Limb (tissue), 2 donors: Measurements from ENCODE around the gene KLK11.
"Not testable (repeated sequence)": the region's sequence is repeated elsewhere in the genome, so short reads cannot be mapped to it uniquely, and the experiment has no call there.

Experiments
- DNase-seq, 2 donors: peaks; one replicate each; pipeline ENCODE4 v3.0.0-alpha.2; 2016; ENCODE audit errors: extremely low spot score in 2 of 2

The KLK11 gene

DNA sequence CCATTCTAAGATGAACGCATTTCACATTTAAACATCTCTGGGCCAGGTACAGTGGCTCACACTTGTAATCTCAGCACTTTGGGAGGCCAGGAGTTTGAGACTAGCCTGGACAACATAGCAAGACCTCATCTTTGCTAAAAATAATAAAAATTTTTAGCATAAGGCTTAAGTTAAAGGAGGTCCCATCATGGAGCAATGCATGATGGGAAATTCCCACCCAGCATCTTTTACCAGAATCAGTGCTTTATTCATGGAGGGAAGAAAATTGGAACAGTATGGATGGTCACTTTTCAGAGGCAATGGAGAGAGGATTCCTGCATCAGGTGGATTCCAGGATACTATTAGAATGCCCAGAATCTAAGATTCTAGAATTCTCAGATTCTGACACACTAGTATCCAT lies 21.2 kb downstream of the KLK11 start:
- no peak for DNase-seq

DNA sequence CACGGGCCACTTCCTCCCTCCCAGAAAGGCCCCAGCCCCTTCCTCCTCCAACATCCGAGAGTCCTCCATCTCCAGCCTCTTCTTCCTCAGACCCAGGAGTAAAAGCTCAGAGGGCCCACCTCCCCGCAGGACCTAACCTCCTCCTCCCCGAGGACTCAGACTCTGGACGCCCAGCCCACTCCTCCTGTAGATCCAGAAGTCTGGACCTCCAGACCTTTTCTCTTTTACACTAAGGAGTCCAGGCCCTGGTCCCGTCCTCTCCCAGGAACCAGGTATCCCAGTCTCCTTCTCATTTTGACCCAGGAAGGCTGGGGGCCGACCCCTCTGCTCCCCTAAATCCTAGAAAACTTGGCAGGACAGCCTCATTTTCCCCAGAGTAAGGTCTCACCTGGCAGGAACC lies 23.1 kb downstream of the KLK11 start:
- no peak for DNase-seq

DNA sequence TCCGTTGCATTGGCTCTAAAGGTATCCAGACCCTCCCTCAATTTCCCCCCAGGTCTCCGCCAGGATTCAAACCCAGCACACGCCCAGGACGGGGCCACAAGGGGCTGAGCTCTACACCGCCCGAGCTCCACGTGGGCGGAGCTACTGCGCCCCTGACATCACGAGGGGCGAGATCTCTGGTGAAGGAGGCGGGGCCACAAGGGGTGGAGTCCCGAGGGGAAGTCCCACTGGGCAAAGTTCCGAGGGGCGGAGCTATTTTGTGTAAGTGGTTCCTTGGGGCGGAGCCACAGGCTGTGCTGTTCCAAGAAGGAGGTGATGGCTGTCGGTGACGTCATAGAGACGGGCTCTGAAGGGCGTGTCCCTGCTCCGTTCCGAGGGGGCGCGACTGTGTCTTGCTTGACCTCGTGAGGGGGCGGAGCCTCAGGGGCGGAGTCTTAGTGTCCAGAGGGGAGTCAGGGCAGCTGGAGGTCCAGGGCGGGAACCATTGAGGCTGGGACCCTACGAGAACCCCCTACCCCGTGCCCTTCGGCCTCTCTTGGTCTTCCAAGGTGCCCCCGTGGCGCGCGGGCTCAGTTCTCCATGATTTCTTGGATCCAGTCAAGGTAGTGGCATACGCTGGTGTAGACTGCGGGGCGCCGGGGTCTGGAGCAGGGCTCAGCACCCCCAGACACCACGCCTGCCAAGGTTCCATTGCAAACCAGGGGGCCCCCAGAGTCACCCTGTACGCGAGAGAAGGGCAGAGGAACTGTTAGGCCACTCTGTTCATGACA lies 23.7 kb downstream of the KLK11 start:
- DNase-seq: no peak

DNA sequence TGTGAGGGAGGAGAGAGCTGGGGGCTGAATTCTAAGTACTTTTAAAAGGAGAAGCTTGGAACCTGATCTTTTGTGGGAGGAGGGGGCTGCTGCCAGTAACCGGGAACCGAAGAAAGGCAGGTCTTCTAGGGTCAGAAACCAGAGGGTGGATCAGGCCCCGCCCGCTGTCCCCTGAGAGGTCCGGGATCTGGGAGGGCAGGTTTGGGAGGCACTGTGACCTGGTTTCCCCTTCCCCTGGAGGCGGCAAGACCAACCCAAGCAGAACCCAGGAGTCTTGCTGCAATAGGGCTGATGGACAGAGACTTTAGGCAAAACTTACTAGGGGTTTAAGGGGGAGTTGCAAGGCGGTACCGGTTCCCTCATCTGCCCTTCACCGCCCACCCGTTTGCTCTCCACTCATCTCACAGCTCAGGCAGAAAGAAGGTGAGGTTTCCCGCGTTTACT lies 24.3 kb downstream of the KLK11 start:
- DNase-seq: no peak

DNA sequence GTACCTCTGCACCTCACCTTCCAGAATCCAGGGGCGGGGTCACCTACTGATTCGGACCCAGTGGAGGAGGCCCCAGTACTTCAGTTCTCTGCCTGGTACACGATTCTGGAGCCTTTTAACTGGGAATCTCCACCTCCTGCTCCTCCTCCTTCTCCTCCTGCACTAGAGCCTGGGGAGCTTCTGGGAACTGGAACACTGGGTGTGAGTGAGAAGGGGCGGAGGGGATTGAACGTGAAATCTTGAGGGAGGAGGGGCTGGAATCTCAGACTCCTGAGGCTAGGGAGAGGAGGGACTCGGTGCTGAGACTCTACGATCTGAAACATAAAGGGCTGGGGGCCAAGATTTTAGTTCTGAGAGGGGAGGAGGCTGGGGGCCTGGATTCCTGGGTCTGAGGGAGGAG lies 24.9 kb downstream of the KLK11 start, which contains the start of gene KLK8:
KLK8 (minus strand) TSS at position 90 of the 400 bp plus-strand sequence. CDS start 437 bp downstream, outside the sequence.
- no peak for DNase-seq

DNA sequence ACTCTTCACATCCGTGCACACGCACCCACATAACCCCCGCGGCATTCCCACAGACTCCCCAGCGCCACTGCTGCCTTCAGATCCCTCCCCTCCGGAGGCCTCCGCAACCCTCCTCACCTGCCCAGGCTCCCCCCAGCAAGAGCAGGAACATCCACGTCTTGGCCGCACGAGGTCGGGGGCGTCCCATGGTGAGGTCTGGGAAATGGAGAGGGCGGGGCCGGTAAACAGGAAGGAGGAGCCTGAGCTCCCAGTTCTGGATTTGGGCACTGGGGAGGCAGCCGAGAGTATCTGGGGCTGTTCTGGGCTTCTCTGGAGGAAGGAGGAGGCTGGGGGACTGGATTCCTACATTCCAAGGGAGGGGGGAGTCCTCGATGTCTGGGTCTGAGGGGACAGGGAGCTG lies 25.4 kb downstream of the KLK11 start:
- DNase-seq: no peak

DNA sequence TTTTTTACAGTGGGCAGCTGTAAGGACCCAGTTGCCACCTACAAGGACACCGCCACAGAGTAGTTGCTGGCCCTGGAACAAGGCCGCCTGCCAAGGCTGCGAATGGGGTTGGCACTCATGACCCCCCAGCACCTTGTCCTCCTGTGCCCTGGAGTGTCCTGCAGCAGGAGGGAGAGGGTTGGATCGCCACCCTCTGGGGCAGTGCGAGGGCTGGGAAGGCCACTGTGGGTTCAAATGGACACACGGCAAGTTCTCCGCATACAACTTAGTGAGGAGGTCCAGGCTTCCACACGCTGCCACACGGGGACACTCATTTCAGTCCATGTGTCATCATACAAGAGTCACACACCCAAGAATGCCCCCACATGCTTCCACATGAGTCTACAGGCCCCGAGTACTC lies 26.0 kb downstream of the KLK11 start:
- DNase-seq: no peak

DNA sequence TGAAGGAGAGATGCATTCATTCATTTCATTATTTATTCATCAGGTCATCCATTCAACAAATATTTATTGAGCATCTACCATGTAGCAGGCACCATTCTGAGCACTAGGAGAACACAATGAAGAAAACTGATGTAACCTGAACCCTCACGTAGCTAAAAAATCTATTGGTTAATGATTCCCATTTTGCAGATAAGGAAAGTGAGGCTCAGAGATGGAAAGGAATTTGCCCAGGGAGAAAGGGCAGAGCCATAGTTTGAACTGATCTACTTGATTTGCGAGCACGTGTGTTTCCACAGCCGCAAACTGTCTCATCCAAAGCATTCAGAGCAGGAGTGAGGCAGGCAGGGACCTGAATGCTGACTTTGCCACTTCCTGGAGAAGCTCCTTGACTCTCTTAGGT lies 27.7 kb downstream of the KLK11 start:
- no peak for DNase-seq

DNA sequence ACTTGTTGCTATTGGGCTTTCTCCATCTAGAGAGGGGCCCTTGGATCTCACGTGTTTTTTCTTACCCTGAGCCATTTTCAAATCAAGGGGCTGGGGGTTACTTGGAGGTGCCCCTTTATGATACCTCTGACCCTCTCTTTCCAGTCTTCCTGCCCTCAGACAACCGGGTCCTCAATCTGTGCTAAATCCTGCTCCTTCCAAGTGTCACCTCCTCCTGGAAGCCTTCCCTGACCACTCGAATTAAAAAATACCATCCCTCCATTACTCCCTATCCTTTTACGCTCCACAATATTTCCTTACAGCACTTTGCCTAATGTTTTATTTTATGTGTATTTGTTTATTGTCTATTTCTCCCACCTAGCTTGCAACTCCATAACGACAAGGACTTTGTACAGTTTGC lies 28.4 kb downstream of the KLK11 start:
- DNase-seq: no peak

DNA sequence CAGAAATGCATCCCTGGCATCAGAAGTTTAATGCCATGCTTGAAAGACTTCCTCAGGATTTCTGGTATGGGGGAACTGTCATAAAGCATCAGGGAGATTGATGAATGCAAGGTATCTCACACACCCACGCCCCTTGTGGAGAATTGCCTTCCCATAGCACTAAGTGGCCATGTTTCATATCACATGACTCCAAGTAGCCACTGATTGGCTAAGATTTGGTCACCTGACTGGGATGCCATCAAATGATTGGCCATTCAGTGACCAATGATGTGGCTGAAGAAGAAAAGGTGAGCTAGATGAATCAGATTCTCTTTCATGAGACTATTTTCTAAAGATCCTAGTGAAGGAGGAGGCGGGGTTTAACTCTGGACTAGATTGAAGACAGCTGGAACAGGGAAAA lies 32.3 kb downstream of the KLK11 start:
- DNase-seq: no peak

DNA sequence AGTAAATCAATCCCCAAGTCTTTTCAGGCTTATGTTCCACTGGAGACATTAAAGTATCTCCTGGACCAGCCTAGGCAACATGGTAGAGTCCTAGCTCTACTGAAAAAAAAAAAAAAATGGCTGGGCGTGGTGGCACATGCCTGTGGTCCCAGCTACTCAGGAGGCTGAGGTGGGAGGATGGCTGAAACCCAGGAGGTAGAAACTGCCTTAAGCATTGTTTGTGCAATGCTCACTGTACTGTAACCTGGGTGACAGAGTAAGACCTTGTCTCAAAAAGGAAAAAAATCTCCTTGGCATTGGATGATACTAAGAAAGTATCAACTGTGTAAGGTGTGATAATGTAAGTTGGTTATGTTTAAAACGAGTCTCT lies 33.8 kb downstream of the KLK11 start:
- no peak for DNase-seq

DNA sequence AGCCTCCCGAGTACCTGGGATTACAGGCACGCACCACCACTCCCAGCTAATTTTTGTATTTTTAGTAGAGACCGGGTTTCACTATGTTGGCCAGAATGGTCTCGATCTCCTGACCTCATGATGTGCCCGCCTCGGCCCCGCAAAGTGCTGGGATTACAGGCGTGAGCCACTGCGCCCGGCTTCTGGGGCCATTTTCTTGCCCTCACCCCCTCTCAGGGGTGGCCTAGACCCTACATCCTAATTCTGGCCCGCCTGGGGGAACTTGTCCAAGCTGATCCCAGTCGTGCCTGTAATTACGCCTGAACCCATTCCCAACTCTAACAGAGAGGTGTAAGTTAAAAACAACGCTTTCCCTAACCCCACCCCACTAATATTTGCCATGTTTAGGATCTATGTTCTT lies 42.0 kb downstream of the KLK11 start:
- not testable (repeated sequence) for DNase-seq

DNA sequence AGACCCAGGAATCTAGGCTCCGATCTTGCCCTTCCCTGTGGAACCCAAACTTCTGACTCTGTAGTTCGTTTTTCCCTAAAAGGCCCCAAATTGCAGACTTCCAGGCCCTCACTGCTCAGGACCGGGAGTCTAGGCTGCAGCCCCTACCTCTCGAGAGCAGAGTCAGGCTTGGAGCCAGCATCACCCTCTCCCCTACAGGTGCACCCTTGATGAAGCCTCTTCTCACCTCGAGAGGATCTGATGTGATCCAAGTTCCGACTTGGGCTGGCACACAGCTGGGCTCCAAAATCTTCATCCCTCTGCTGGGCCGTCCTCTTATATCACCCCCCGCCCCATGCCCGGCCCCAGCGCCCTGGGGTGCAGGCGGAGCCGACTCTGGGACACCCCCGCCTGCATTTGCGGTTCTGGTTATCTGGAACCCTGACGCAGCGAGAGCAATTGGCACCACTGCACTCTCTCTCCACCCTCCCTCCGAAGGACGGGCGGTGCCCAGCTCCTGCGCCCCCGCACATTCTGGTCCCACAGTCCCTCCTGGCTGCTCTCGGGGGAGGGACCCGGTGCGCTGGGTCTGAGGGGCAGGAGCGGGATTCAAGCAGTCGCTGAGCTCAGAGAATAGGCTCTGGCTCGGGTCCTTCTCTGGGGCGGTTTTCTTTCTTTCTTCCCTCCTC lies 42.7 kb downstream of the KLK11 start, which contains the start of gene KLK7:
KLK7 (minus strand) TSS at position 293 of the 668 bp plus-strand sequence. CDS start 1,518 bp downstream, outside the sequence.
- DNase-seq: no peak

DNA sequence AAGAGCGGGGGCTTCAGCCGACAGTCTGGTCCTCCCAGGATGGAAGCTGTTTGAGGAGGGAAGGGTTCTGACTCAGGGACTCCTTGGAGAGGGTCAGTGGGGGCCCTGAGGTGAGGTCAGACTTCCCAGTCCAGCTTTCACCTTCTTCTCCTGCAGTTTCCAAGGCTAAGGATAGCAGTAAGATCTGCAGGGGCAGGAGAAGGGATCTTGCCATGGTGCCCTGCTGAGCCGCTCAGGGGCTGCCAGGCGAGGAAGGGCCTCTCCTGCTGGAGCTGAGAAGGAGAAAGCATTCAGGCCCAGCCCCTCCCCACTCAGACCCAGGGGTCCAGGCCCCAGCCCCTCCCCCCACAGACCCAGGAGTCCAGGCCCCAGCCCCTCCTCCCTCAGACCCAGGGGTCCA lies 44.2 kb downstream of the KLK11 start:
- DNase-seq: no peak

DNA sequence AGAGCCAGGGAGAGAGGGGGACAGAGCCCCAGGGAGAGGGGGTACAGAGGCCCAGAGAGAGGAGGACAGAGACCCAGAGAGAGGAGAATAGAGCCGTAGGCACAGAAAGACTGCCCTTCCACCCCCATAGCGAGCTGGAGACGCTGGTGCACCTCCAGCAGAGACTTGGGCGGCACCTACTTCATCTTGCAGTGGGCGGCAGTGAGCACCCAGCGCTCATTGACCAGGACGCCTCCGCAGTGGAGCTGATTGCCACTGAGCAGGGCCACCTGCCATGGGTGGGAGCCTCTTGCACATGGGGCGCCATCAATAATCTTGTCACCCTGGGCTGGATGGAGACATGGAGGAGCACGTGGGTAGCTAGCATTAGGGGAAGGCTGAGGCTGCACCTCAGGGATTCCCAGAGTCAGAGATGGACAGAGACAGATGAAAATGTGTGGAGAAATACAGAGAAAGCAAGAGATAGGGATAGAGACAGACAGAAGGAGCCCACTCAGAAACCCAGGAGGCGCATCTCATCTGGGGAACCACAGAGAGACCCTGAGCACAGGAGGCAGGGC lies 44.7 kb downstream of the KLK11 start:
- no peak for DNase-seq

DNA sequence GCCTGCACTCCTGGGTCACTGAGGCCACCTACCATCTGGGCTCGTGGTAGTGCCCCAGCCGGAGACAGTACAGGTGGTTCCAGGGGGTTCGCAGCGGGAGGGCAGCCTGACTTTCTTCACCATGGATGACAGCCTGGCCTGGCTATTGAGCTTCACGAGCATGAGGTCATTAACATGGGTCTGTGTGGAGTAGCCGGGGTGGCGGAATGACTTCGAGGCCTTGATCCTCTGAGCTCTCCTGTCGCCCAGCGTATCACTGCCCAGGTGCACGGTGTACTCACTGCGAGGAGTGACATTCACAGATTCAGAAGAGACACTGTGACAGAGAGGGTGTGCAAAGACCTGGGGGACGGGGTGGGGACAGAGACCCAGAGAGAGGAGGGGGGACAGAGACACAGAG lies 46.2 kb downstream of the KLK11 start:
- DNase-seq: no peak

DNA sequence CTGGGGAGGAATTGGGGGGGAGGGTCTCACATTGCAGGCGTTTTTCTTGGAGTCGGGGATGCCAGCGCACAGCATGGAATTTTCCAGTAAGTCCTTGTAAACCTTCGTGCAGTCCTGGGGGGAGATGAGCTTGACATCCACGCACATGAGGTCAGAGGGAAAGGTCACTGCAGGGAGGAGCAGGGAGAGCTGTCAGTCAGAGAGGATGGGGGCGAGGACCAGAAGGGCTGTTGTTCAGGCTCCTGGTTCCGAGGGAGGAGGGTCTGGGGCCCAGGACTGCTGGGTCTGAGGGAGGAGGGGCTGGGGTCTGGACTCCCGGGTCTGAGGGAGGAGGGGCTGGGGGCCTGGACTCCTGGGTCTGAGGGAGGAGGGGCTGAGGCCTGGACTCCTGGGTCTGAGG lies 46.7 kb downstream of the KLK11 start:
- no peak for DNase-seq

DNA sequence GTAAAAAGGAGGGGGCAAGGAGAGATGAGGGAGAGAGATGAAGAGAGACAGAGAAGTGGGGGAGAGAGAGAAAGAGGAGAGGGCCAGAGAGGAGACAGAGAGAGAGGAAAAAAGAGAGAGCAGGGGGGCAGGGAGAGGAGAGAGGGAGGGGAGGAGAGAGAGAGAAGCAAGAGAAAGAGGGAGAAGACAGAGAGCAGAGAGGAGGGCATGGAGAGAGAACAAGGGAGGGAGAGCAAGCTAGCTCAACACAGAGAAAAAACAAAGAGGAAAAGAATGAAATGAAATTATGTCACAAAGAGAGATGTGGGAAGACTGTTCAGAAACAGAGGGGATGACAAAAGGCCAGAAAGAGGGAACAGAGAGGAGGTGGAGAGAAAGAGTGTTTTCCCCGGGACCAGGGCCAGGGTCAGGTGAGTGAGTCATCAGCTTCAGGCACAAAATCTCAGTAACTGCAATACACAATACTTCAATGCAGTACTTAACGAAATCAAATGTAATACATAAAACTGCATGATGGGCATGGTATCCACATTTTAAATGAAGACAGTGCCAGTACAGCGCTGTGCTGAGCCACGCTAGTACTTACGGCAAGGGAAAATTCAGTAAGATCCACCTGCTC lies 47.5 kb downstream of the KLK11 start:
- DNase-seq: no peak

DNA sequence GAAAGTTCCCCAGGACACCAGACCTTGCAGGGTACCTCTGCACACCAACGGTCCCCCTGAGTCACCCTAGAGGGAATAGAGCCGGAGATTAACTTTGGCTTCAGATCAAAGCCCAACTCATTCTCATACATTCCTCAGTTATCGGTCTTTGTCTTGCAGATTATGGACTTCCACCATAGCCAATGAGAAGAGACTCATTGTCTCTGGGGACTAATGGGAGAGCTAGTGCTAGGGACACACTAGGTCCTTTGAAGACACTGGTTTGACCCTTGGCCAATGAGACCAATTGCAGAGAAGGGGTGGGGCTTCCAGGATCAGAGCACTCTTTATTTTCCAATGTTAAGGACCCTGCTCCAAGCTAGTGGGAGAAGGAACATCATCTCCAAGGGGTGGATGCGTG lies 48.8 kb downstream of the KLK11 start:
- DNase-seq: no peak

DNA sequence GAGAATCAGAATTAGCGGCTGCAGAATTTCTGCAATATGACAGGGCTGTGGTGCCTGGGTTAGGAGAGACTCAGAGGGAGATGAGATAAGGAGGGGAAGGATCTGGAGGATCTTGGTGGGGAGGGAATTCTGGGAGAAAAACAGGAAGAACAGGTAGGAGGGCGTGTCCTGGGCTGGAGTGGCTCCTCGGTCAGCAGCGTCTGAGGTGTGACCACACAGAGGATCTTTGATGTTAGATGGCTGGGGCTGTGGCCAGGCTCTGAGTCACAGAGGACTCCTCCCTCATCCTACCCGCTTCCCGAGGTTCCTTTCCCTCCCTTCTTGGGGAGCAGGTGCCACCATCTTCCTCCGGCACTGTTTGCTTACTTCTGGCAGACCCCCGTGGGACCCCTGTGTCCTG lies 50.6 kb downstream of the KLK11 start:
- DNase-seq: no peak

DNA sequence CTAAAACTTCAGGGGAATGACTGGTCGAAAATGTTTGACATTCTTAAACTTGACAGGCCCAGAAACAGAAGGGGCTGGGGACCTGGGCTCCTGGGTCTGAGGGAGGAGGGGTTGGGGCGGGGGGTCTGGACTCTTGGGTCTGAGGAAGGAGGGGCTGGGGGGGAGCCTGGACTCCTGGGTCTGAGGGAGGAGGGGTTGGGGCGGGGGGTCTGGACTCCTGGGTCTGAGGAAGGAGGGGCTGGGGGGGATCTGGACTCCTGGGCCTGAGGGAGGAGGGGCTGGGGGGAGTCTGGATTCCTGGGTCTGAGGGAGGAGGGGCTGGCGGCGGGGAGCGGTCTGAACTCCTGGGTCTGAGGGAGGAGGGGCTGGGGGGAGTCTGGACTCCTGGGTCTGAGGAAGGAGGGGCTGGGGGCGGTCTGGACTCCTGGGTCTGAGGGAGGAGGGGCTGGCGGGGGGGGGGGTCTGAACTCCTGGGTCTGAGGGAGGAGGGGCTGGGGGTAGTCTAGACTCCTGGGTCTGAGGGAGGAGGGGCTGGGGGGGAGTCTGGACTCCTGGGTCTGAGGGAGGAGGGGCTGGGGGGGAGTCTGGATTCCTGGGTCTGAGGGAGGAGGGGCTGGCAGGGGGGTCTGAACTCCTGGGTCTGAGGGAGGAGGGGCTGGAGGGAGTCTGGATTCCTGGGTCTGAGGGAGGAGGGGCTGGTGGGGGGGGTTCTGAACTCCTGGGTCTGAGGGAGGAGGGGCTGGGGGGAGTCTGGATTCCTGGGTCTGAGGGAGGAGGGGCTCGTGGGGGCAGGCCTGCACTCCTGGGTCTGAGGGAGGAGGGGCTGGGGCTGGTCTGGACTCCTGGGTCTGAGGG lies 51.5 kb downstream of the KLK11 start:
- no peak for DNase-seq
